Muscle of leg (tissue), 11 donors: ENCODE measurements around the gene SOCS3. TPM values are rescaled to one million over a fixed set of nuclear protein-coding genes. Genes with fewer than 3 reads are reported as not detected.
A peak's percentile ranks its signal among the peaks of the same experiment; 100 is the strongest.

Experiments
- DNase-seq: peaks from one replicate; pipeline ENCODE4 v3.0.0; 2013
- H3K27ac ChIP-seq: one replicate; pipeline ENCODE4 v1.5.1; 2013; ENCODE audit warnings: mild to moderate bottlenecking, low read length, control low read depth
- H3K27me3 ChIP-seq: one replicate; pipeline ENCODE4 v1.6.1; 2013; ENCODE audit warnings: low read length; ENCODE audit not compliant: control insufficient read depth, insufficient read depth
- H3K36me3 ChIP-seq: one replicate; pipeline ENCODE4 v1.6.1; 2013; ENCODE audit warnings: low read length; ENCODE audit not compliant: control insufficient read depth, insufficient read depth
- H3K4me1 ChIP-seq: one replicate; pipeline ENCODE4 v1.6.1; 2013; ENCODE audit warnings: low read length; ENCODE audit not compliant: control insufficient read depth, insufficient read depth
- H3K4me3 ChIP-seq: one replicate; pipeline ENCODE4 v1.5.1; 2013; ENCODE audit warnings: low read length, control low read depth
- H3K9me3 ChIP-seq: replicated peaks from 2 replicates; pipeline ENCODE4 v1.6.1; 2013; ENCODE audit warnings: low read depth, low read length; ENCODE audit not compliant: control insufficient read depth
- WGBS: methylation state at CpG from one replicate; pipeline ENCODE4 v1.1.5; 2013; ENCODE audit warnings: missing lambda C conversion rate; ENCODE audit not compliant: insufficient coverage; 5-methylcytosine and 5-hydroxymethylcytosine counted together
- polyA plus RNA-seq, 8 donors: library from polyadenylated mRNA; unstranded; fragments of 120-200 nt; gene quantifications; one replicate each; pipeline versions ENCODE4 v1.2.1 to v1.2.3, GENCODE V29; 2013; ENCODE audit warnings: inconsistent platforms in 1 of 8, low replicate concordance in 1 of 8; ENCODE audit not compliant: insufficient read length in 8 of 8, insufficient read depth in 1 of 8
- total RNA-seq: library from RNA; stranded (reverse); fragments of 120-200 nt; gene quantifications from one replicate; pipeline ENCODE4 v1.2.4, GENCODE V29; 2013

Gene SOCS3
- total and polyA plus RNA-seq, 9 donors, result 8.4 to 59.8 (median 24.3) TPM

DNA sequence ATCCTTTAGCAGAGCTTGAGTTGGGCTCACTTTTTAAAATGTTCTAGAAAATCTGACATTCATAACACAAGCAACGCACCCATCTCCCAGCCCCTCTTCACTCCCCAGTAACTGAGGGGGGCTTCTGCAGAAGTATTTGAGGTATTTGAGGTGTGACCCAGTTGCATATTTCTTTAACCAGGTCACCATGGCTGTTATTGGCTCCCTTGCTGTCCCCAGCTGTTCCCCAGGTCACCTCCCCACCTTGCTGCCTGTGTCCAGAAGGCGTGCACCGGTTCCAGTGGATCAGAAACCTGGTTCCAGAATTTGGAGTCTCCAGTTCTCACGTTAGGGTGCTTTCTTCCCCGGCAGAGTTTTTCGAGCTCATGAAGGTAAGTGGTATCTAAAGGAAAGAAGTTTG, 32.4 kb upstream of the SOCS3 start:
- Histone ChIP-seq H3K27ac (no peak overlapping the region), H3K27me3 (no peaks in the 10 kb centered on the region), H3K36me3 (peaks cover 29% of the 10 kb centered on the region), H3K9me3 (no peaks in the 10 kb centered on the region), H3K4me3 (no peak overlapping the region), H3K4me1 (peaks cover 42% of the 10 kb centered on the region)
- 97% methylated on average over 5 of the region's 6 CpGs for WGBS
- DNase-seq, result no peak

DNA sequence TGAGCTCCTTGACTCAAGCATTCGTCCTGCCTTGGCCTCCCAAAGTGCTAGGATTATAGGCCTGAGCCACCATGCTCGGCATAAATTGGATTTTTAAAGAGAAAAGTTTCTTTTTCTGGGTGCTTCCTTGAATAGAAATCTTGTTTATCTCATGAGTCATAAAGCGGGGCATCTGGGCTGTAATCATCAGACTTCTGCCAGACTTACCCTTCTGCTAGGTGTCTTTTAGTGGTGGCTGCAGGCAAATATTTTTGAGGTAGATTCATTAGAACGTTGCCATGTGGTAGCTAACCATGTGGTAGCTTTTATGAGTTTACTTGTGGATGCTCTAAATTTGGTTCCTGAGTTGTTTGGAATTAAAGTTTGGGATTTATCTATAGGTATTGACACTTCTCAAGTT, 32.0 kb upstream of the SOCS3 start:
- 78% methylated on average over 2 of the region's 4 CpGs for WGBS
- H3K36me3 ChIP-seq, result peaks cover 25% of the 10 kb centered on the region
- H3K9me3 ChIP-seq, result no peaks in the 10 kb centered on the region
- no peak for DNase-seq
- no peaks in the 10 kb centered on the region for H3K27me3 ChIP-seq
- no peak overlapping the region for H3K27ac ChIP-seq
- H3K4me3 ChIP-seq, result no peak overlapping the region
- H3K4me1 ChIP-seq, result peaks cover 37% of the 10 kb centered on the region

GRCh38 chr17:78391051-78391431, 31.2 kb upstream of the SOCS3 start:
- Histone ChIP-seq H3K36me3 (peaks cover 25% of the 10 kb centered on the region), H3K27ac (no peak overlapping the region), H3K4me1 (peaks cover 34% of the 10 kb centered on the region), H3K27me3 (no peaks in the 10 kb centered on the region), H3K9me3 (no peaks in the 10 kb centered on the region), H3K4me3 (no peak overlapping the region)
- no peak for DNase-seq
- WGBS, result 94% methylated on average over 6 of the region's 11 CpGs

- H3K4me1 ChIP-seq, result peaks cover 34% of the 10 kb centered on the region
- 32% methylated on average over 11 of the region's 15 CpGs for WGBS
- peak overlapping the region; percentile 77 for H3K27ac ChIP-seq
These were observed 30.6 kb upstream of the SOCS3 start for GRCh38 chr17:78390241-78391050.

GRCh38 chr17:78387977-78388941, 28.4 kb upstream of the SOCS3 start:
- Histone ChIP-seq H3K27me3 (no peaks in the 10 kb centered on the region), H3K4me1 (peaks cover 44% of the 10 kb centered on the region), H3K36me3 (peaks cover 6% of the 10 kb centered on the region), H3K9me3 (no peaks in the 10 kb centered on the region), H3K27ac (peak overlapping the region; percentile 84), H3K4me3 (no peak overlapping the region)
- peak; percentile 71 for DNase-seq
- 67% methylated on average over 5 of the region's 10 CpGs for WGBS

More at GRCh38 chr17:78390241-78391050, 30.6 kb upstream of the SOCS3 start:
- DNase-seq, result peak; percentile 84
- Histone ChIP-seq H3K27me3 (no peaks in the 10 kb centered on the region), H3K36me3 (peaks cover 23% of the 10 kb centered on the region), H3K4me3 (no peak overlapping the region), H3K9me3 (no peaks in the 10 kb centered on the region)

- Histone ChIP-seq H3K9me3 (no peaks in the 10 kb centered on the region), H3K27me3 (no peaks in the 10 kb centered on the region), H3K4me1 (peaks cover 44% of the 10 kb centered on the region), H3K27ac (peak overlapping the region; percentile 87), H3K36me3 (peaks cover 5% of the 10 kb centered on the region), H3K4me3 (no peak overlapping the region)
- DNase-seq, result no peak
- WGBS, result 89% methylated on average over 20 of the region's 23 CpGs
These were observed 24.8 kb upstream of the SOCS3 start for GRCh38 chr17:78384479-78385175.

DNA sequence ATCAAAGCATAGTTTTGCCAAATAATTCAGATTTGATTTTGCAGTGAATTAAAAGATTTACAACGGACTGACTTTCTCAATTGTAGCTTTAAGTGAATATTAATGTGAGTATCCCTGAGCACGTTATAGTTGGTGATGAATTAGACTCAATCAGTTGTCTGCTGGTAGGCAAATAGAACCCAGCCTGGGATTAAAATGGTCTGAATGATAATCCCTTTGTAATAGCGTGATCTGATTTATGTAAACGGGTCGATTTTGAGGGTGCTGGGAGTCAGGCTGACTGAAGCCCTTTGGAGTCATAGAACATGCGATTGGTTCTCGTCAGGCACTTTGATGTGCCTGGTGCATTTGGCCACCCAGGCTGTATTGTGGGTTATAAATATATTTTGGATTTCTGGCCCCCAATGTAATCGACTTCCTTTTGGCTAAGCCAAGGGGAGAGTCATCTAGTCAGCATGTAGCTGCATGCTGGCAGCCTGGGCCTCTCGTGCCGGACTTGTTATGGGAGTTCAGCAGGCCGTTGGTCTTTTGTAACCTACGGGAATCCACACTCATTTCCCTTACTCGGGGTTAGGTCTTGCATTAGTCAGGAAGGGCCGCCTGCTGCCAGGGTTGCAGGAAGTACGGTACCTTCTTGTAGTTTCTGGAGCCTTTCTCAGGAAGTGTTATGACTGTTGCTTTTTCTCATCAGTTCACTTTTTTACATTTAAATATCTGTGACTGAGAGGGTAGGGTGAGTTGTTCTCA, 24.0 kb upstream of the SOCS3 start:
- H3K27me3 ChIP-seq, result no peaks in the 10 kb centered on the region
- H3K27ac ChIP-seq, result peak overlapping the region; percentile 87
- no peaks in the 10 kb centered on the region for H3K9me3 ChIP-seq
- H3K4me1 ChIP-seq, result peaks cover 48% of the 10 kb centered on the region
- H3K4me3 ChIP-seq, result no peak overlapping the region
- peaks cover 5% of the 10 kb centered on the region for H3K36me3 ChIP-seq
- DNase-seq, result peak; percentile 69
- WGBS, result 55% methylated on average over 10 of the region's 15 CpGs

GRCh38 chr17:78381601-78382232, 21.8 kb upstream of the SOCS3 start:
- DNase-seq, result no peak
- no peak overlapping the region for H3K4me3 ChIP-seq
- H3K27me3 ChIP-seq, result no peaks in the 10 kb centered on the region
- peak overlapping the region; percentile 52 for H3K27ac ChIP-seq
- WGBS, result 55% methylated on average over 2 of the region's 12 CpGs
- peaks cover 48% of the 10 kb centered on the region for H3K4me1 ChIP-seq
- peaks cover 5% of the 10 kb centered on the region for H3K36me3 ChIP-seq
- H3K9me3 ChIP-seq, result no peaks in the 10 kb centered on the region

- no peaks in the 10 kb centered on the region for H3K27me3 ChIP-seq
- H3K27ac ChIP-seq, result no peak overlapping the region
- H3K4me3 ChIP-seq, result no peak overlapping the region
- no peak for DNase-seq
- WGBS, result 65% methylated on average over 3 of the region's 5 CpGs
- H3K9me3 ChIP-seq, result no peaks in the 10 kb centered on the region
- H3K4me1 ChIP-seq, result peaks cover 36% of the 10 kb centered on the region
- peaks cover 5% of the 10 kb centered on the region for H3K36me3 ChIP-seq
These were observed 20.5 kb upstream of the SOCS3 start for GRCh38 chr17:78380370-78380769.
